GM12878 (cell line): ENCODE results near the gene ARHGEF16. TPM values are rescaled to one million over a fixed set of nuclear protein-coding genes. Genes with fewer than 3 reads are reported as not detected.

Experiments used
- ATAC-seq: fragments of 200-7000 bp; cut with Tn5 transposase; 3 replicates; pipeline ENCODE4 v1.9.1; 2020; ENCODE audit warnings: mild to moderate bottlenecking, moderate library complexity
- BruUV-seq: library from RNA; stranded (reverse); fragments of 400-500 nt; replicated peaks from 2 replicates; lab custom pipeline; 2021; lab: Mats Ljungman, UMichigan
- CTCF ChIA-PET: fragments of 300-600 bp; sonication (Branson Sonifier 250); formaldehyde crosslinking; extraction: SDS; loops from one replicate; lab custom pipeline; 2021; ENCODE audit warnings: inconsistent platforms; lab: Yijun Ruan, JAX
- POLR2A ChIA-PET: fragments of 350-600 bp; formaldehyde crosslinking; extraction: SDS; loops from one replicate; lab custom pipeline; 2021; ENCODE audit warnings: inconsistent platforms; lab: Charles Lee
- RAD21 ChIA-PET: fragments of 300-600 bp; sonication (Branson Sonifier 250); formaldehyde crosslinking; loops from one replicate; lab custom pipeline; 2023; ENCODE audit warnings: antibody characterized with exemption; ENCODE audit not compliant: unreplicated experiment; lab: Charles Lee
- SMC1A ChIA-PET: fragments of 300-600 bp; sonication (Branson Sonifier 250); formaldehyde crosslinking; loops from one replicate; lab custom pipeline; 2023; ENCODE audit not compliant: unreplicated experiment, uncharacterized antibody; lab: Charles Lee
- DNase-seq: peaks from one replicate; pipeline ENCODE4 v3.0.0-alpha.2; 2011; ENCODE audit warnings: low read depth, low spot score
- FAIRE-seq: peaks from 3 replicates; lab custom pipeline; 2011; peaks lifted over from hg19 to GRCh38; lab: Jason Lieb, UNC
- H2AFZ ChIP-seq: 2 replicates; pipeline ENCODE4 v1.6.0; 2011; ENCODE audit warnings: low read depth, low read length, control low read depth; ENCODE audit not compliant: control insufficient read depth
- H3K27ac ChIP-seq: 2 replicates; pipeline ENCODE4 v1.5.1; 2011; ENCODE audit warnings: control low read depth; ENCODE audit not compliant: control insufficient read depth, insufficient read depth
- H3K27me3 ChIP-seq, 2 experiments: replicated peaks in 1 of 2; 2 replicates each; pipeline versions ENCODE4 v1.6.0 to v1.6.1; 2011; ENCODE audit warnings: low read length in 1 of 2; ENCODE audit not compliant: control insufficient read depth in 2 of 2, insufficient read depth in 2 of 2
- H3K36me3 ChIP-seq, 2 experiments: 2 replicates each; pipeline ENCODE4 v1.5.1; 2011; ENCODE audit warnings: low read length in 1 of 2; ENCODE audit not compliant: control insufficient read depth in 2 of 2, insufficient read depth in 2 of 2
- H3K4me1 ChIP-seq: 2 replicates; pipeline ENCODE4 v1.6.1; 2011; ENCODE audit warnings: mild to moderate bottlenecking, low read length, moderate library complexity, mixed read lengths; ENCODE audit not compliant: control insufficient read depth, insufficient read depth
- H3K4me2 ChIP-seq: 2 replicates; pipeline ENCODE4 v1.6.0; 2011; ENCODE audit warnings: control low read depth; ENCODE audit not compliant: control insufficient read depth, insufficient read depth
- H3K4me3 ChIP-seq: fragments of 200-600 bp; sonication (generic); 2 replicates; pipeline ENCODE4 v1.5.1; 2016
- H3K79me2 ChIP-seq: 2 replicates; pipeline ENCODE4 v1.6.0; 2011; ENCODE audit warnings: low read length; ENCODE audit not compliant: control insufficient read depth, insufficient read depth
- H3K9ac ChIP-seq: 2 replicates; pipeline ENCODE4 v1.8.0; 2011; ENCODE audit warnings: low read length, control low read depth, mixed read lengths; ENCODE audit not compliant: control insufficient read depth, insufficient read depth
- H3K9me3 ChIP-seq: replicated peaks from 3 replicates; pipeline ENCODE4 v1.5.1; 2011; ENCODE audit warnings: mild to moderate bottlenecking, low read length; ENCODE audit not compliant: control insufficient read depth, insufficient read depth
- H4K20me1 ChIP-seq: 2 replicates; pipeline ENCODE4 v1.6.0; 2011; ENCODE audit not compliant: control insufficient read depth, insufficient read depth
- GATAD2B ChIP-seq: fragments of 450-650 bp; conservative IDR thresholded peaks from 2 replicates; pipeline ENCODE4 v1.6.1; 2017; ENCODE audit warnings: low read depth, mild to moderate bottlenecking, moderate library complexity
- MYB ChIP-seq: fragments of 150-350 bp; IDR thresholded peaks from 2 replicates; pipeline ENCODE4 v1.6.1; 2014; ENCODE audit warnings: mild to moderate bottlenecking, low read depth, low read length, borderline replicate concordance
- NKRF ChIP-seq: fragments of 450-650 bp; conservative IDR thresholded peaks from 2 replicates; pipeline ENCODE4 v1.6.1; 2017; ENCODE audit warnings: mild to moderate bottlenecking, moderate library complexity
- RAD51 ChIP-seq: fragments of 450-650 bp; IDR thresholded peaks from 2 replicates; pipeline ENCODE4 v1.6.1; 2016; ENCODE audit warnings: moderate library complexity, mild to moderate bottlenecking, inconsistent platforms
- REST ChIP-seq: IDR thresholded peaks from 2 replicates; pipeline ENCODE4 v1.6.1; 2012; ENCODE audit warnings: mild to moderate bottlenecking, low read depth, low read length
- SKIL ChIP-seq: fragments of 450-650 bp; IDR thresholded peaks from 2 replicates; pipeline ENCODE4 v1.6.1; 2017; ENCODE audit warnings: mild to moderate bottlenecking, low read depth, inconsistent platforms; ENCODE audit not compliant: poor library complexity, severe bottlenecking
- TCF12 ChIP-seq: IDR thresholded peaks from 2 replicates; pipeline ENCODE4 v1.6.1; 2011; ENCODE audit warnings: low read depth, mild to moderate bottlenecking, low read length
- USF1 ChIP-seq: IDR thresholded peaks from 2 replicates; pipeline ENCODE4 v1.6.1; 2011; ENCODE audit warnings: borderline replicate concordance, low read depth, mild to moderate bottlenecking, moderate library complexity, mixed read lengths, low read length; ENCODE audit not compliant: insufficient read depth; ENCODE audit errors: extremely low read length
- ZNF274 ChIP-seq: IDR thresholded peaks from one replicate; pipeline ENCODE4 v1.8.0; 2011; ENCODE audit not compliant: insufficient read length, insufficient read depth
- WGBS: methylation state at CpG from one replicate; pipeline ENCODE4 v1.1.6; 2016; ENCODE audit warnings: low lambda C conversion rate; ENCODE audit not compliant: insufficient replicate concordance, insufficient coverage; ENCODE audit errors: missing lambda C conversion rate; 5-methylcytosine and 5-hydroxymethylcytosine counted together
- in situ Hi-C: fragments of 300-500 bp; cut with MboI; formaldehyde crosslinking; loops from 9 replicates; pipeline ENCODE4 v1.14.3; 2018; ENCODE audit warnings: mixed read lengths
- intact Hi-C: fragments of 100-400 bp; cut with micrococcal nuclease; formaldehyde crosslinking; loops from one replicate; pipeline ENCODE4 v1.14.2; 2022; ENCODE audit not compliant: unreplicated experiment
- polyA plus RNA-seq, 11 experiments: library from polyadenylated mRNA; depleted of rRNA in 4 of 11; unstranded in 6 of 11; stranded (reverse) in 5 of 11; fragments of >200 nt; fragmentation: Nextera tagmentation in 4 of 11; fragmentation: Illumina TruSeq in 1 of 11; extraction: Ambion mirVana in 4 of 11; extraction: Trizol in 1 of 11; gene quantifications; 1 replicate in 1 of 11; 2 replicates in 10 of 11; pipeline versions ENCODE4 v1.2.1 to v1.2.3, GENCODE V29; 2011 to 2016; ENCODE audit warnings: inconsistent platforms in 2 of 11, missing spikeins in 2 of 11, low read depth in 1 of 11
- total RNA-seq, 4 experiments: library from RNA; depleted of rRNA in 3 of 4; stranded (reverse); fragments of >200 nt in 3 of 4; fragmentation: Illumina TruSeq in 1 of 4; extraction: Trizol in 1 of 4; gene quantifications; 2 replicates each; pipeline versions ENCODE4 v1.2.1 to v1.2.3, GENCODE V29; 2013 to 2021

Gene ARHGEF16
- total and polyA plus RNA-seq, 10 of the 15 experiments (the other 5 are each of a cell fraction or from before 2014, with no cell fraction given), result not detected

- ChIA-PET CTCF (interaction anchor here (1.2 kb wide), 1 partner anchor 28 kb away, joined by 5 read pairs; no protein-coding TSS in a partner anchor), SMC1A (no interaction called here), POLR2A (no interaction called here), RAD21 (interaction anchor here (0.7 kb wide), 1 partner anchor 297 kb away, joined by 3 read pairs; no protein-coding TSS in a partner anchor)
- no peaks in the 10 kb centered on the region for H3K4me1 ChIP-seq
- no peaks in the 10 kb centered on the region for H3K9me3 ChIP-seq
- intact Hi-C loops (no loop called here), in situ Hi-C loops (loop anchor here (10.0 kb wide), 1 partner anchor 144 kb away; the partner anchor contains the start of gene TPRG1L)
- 30% methylated on average over 15 of the region's 15 CpGs for WGBS
- H3K4me3 ChIP-seq, result no peak overlapping the region
- no peaks in the 10 kb centered on the region for H3K79me2 ChIP-seq
- FAIRE-seq, result no peak
- no peak for DNase-seq
- no TSS peak for BruUV-seq
- no peaks in the 10 kb centered on the region for H3K36me3 ChIP-seq
- no peaks in the 10 kb centered on the region for H3K27me3 ChIP-seq
- H3K4me2 ChIP-seq, result no peak overlapping the region
- H3K9ac ChIP-seq, result no peak overlapping the region
- no peak for ATAC-seq
- H2AFZ ChIP-seq, result no peak overlapping the region
- H3K27ac ChIP-seq, result no peak overlapping the region
- TF ChIP-seq TCF12, result no peak
- no peak for TF ChIP-seq GATAD2B
- no peak for TF ChIP-seq REST
- no peak for TF ChIP-seq MYB
- no peak for TF ChIP-seq SKIL
- TF ChIP-seq RAD51, result no peak
- no peak for TF ChIP-seq USF1
- TF ChIP-seq ZNF274, result no peak
- TF ChIP-seq NKRF, result no peak
- H4K20me1 ChIP-seq, result no peaks in the 10 kb centered on the region
Measured at GRCh38 chr1:3481046-3481445, 26.6 kb downstream of the ARHGEF16 start.
